AG04449 (cell line): Measurements from ENCODE around the gene MAP2K3.

ENCODE experiments used
- CTCF ChIA-PET: fragments of 350-600 bp; formaldehyde crosslinking; extraction: SDS; loops from one replicate; lab custom pipeline; 2021; ENCODE audit warnings: antibody characterized with exemption; lab: Yijun Ruan, JAX
- POLR2A ChIA-PET: fragments of 400-600, 350-600 bp; formaldehyde crosslinking; extraction: SDS; loops from one replicate; lab custom pipeline; 2020; ENCODE audit warnings: antibody characterized with exemption, inconsistent platforms; lab: Yijun Ruan, JAX
- DNase-seq: peaks from one replicate; pipeline ENCODE4 v3.0.0-alpha.2; 2010; ENCODE audit warnings: low read depth, low spot score
- H3K4me3 ChIP-seq: 2 replicates; pipeline ENCODE4 v1.5.1; 2011; ENCODE audit warnings: low read depth, mild to moderate bottlenecking, control low read depth, low read length
- CTCF ChIP-seq: IDR thresholded peaks from one replicate; pipeline ENCODE4 v1.5.1; 2011; ENCODE audit warnings: mild to moderate bottlenecking, moderate library complexity, low read length, control low read depth, inconsistent platforms; ENCODE audit not compliant: insufficient read depth; ENCODE audit errors: missing control alignments

The MAP2K3 gene

GRCh38 chr17:21291357-21291756, 6.8 kb downstream of the MAP2K3 start:
- no peak for TF ChIP-seq CTCF
- no peak for DNase-seq
- CTCF ChIA-PET, result interaction anchor here (1.0 to 3.5 kb wide), 2 partner anchors 12 to 14 kb away, joined by 4 to 17 read pairs; no protein-coding TSS in a partner anchor
- H3K4me3 ChIP-seq, result no peak overlapping the region
- POLR2A ChIA-PET, result no interaction called here

GRCh38 chr17:21291862-21292261, 7.4 kb downstream of the MAP2K3 start:
- no peak for DNase-seq
- H3K4me3 ChIP-seq, result no peak overlapping the region
- ChIA-PET CTCF (interaction anchor here (3.5 kb wide), 1 partner anchor 12 kb away, joined by 17 read pairs; no protein-coding TSS in a partner anchor), POLR2A (no interaction called here)
- no peak for TF ChIP-seq CTCF

GRCh38 chr17:21292867-21293830, 8.6 kb downstream of the MAP2K3 start:
- no peak for TF ChIP-seq CTCF
- DNase-seq, result no peak
- no peak overlapping the region for H3K4me3 ChIP-seq
- CTCF ChIA-PET, result no interaction called here
- POLR2A ChIA-PET, result no interaction called here

- CTCF ChIA-PET, result no interaction called here
- POLR2A ChIA-PET, result no interaction called here
- DNase-seq, result no peak
- H3K4me3 ChIP-seq, result no peak overlapping the region
- TF ChIP-seq CTCF, result no peak
Measured at GRCh38 chr17:21293831-21294210, 9.3 kb downstream of the MAP2K3 start.

GRCh38 chr17:21294321-21295035, 10.0 kb downstream of the MAP2K3 start:
- no peak for TF ChIP-seq CTCF
- H3K4me3 ChIP-seq, result no peak overlapping the region
- POLR2A ChIA-PET, result no interaction called here
- DNase-seq, result no peak
- CTCF ChIA-PET, result no interaction called here
